Measurements from ENCODE around the gene ZDHHC11B.
"Not testable (repeated sequence)": the region's sequence is repeated elsewhere in the genome, so short reads cannot be mapped to it uniquely, and the experiment has no call there.

The ZDHHC11B gene

GRCh38 chr5:784428-785177 lies at the start of gene ZDHHC11B:
Gene ZDHHC11B (minus strand): TSS chr5:784729. CDS start chr5:766919, 17,810 bp downstream.
- DNase-seq (ENCODE audit: low read depth): peak; percentile 56

GRCh38 chr5:834013-834412 lies 49.5 kb upstream of the ZDHHC11B start:
- not testable (repeated sequence) for DNase-seq (ENCODE audit: low read depth)

GRCh38 chr5:828194-828593 lies 43.7 kb upstream of the ZDHHC11B start:
- DNase-seq (ENCODE audit: low read depth): not testable (repeated sequence)

GRCh38 chr5:825544-825943 lies 41.0 kb upstream of the ZDHHC11B start:
- not testable (repeated sequence) for DNase-seq (ENCODE audit: low read depth)

GRCh38 chr5:821504-821903 lies 37.0 kb upstream of the ZDHHC11B start:
- no peak for DNase-seq (ENCODE audit: low read depth)

GRCh38 chr5:820245-820644 lies 35.7 kb upstream of the ZDHHC11B start:
- DNase-seq (ENCODE audit: low read depth): no peak

- no peak for DNase-seq (ENCODE audit: low read depth)
Measured at GRCh38 chr5:819078-819477, 34.5 kb upstream of the ZDHHC11B start.

GRCh38 chr5:816176-816575 lies 31.6 kb upstream of the ZDHHC11B start:
- DNase-seq (ENCODE audit: low read depth): no peak

- no peak for DNase-seq (ENCODE audit: low read depth)
Measured at GRCh38 chr5:815449-815848, 30.9 kb upstream of the ZDHHC11B start.

GRCh38 chr5:813575-813974 lies 29.0 kb upstream of the ZDHHC11B start:
- not testable (repeated sequence) for DNase-seq (ENCODE audit: low read depth)

- DNase-seq (ENCODE audit: low read depth): not testable (repeated sequence)
Measured at GRCh38 chr5:811384-811783, 26.9 kb upstream of the ZDHHC11B start.

- not testable (repeated sequence) for DNase-seq (ENCODE audit: low read depth)
Measured at GRCh38 chr5:807719-808514, 23.4 kb upstream of the ZDHHC11B start.

- DNase-seq (ENCODE audit: low read depth): no peak
Measured at GRCh38 chr5:801472-801871, 16.9 kb upstream of the ZDHHC11B start.

GRCh38 chr5:801055-801454 lies 16.5 kb upstream of the ZDHHC11B start:
- DNase-seq (ENCODE audit: low read depth): not testable (repeated sequence)

- not testable (repeated sequence) for DNase-seq (ENCODE audit: low read depth)
Measured at GRCh38 chr5:798505-799138, 14.1 kb upstream of the ZDHHC11B start.

- not testable (repeated sequence) for DNase-seq (ENCODE audit: low read depth)
Measured at GRCh38 chr5:797986-798385, 13.5 kb upstream of the ZDHHC11B start.

- not testable (repeated sequence) for DNase-seq (ENCODE audit: low read depth)
Measured at GRCh38 chr5:795873-796272, 11.3 kb upstream of the ZDHHC11B start.

- DNase-seq (ENCODE audit: low read depth): not testable (repeated sequence)
Measured at GRCh38 chr5:794948-795347, 10.4 kb upstream of the ZDHHC11B start.

- not testable (repeated sequence) for DNase-seq (ENCODE audit: low read depth)
Measured at GRCh38 chr5:788703-789102, 4.2 kb upstream of the ZDHHC11B start.

GRCh38 chr5:787857-788233 lies 3.3 kb upstream of the ZDHHC11B start:
- DNase-seq (ENCODE audit: low read depth): not testable (repeated sequence)

- DNase-seq (ENCODE audit: low read depth): not testable (repeated sequence)
Measured at GRCh38 chr5:787224-787856, 2.8 kb upstream of the ZDHHC11B start.

GRCh38 chr5:785181-785705 lies 714 bp upstream of the ZDHHC11B start:
- not testable (repeated sequence) for DNase-seq (ENCODE audit: low read depth)
